Caco-2 (cell line): Measurements from ENCODE around the gene CASQ2. TPM values are rescaled to one million over a fixed set of nuclear protein-coding genes. Genes with fewer than 3 reads are reported as not detected.
A peak's percentile ranks its signal among the peaks of the same experiment; 100 is the strongest.

Experiments used
- BruUV-seq: library from RNA; stranded (reverse); fragments of 400-500 nt; replicated peaks from 2 replicates; lab custom pipeline; 2021; lab: Mats Ljungman, UMichigan
- CTCF ChIA-PET: fragments of 300-600 bp; sonication (Branson Sonifier 250); formaldehyde crosslinking; loops from one replicate; lab custom pipeline; 2022; ENCODE audit warnings: antibody characterized with exemption; lab: Charles Lee
- POLR2A ChIA-PET: fragments of 300-600 bp; sonication (Branson Sonifier 250); formaldehyde crosslinking; loops from one replicate; lab custom pipeline; 2022; ENCODE audit warnings: antibody characterized with exemption; lab: Charles Lee
- DNase-seq, 2 experiments: peaks; one replicate each; pipeline versions ENCODE4 v3.0.0 to v3.0.0-alpha.2; 2020 to 2022
- H3K27me3 ChIP-seq: replicated peaks from 2 replicates; pipeline ENCODE4 v1.6.0; 2011; ENCODE audit warnings: low read length; ENCODE audit not compliant: control insufficient read depth, insufficient read depth
- H3K36me3 ChIP-seq: 2 replicates; pipeline ENCODE4 v1.5.1; 2011; ENCODE audit warnings: low read length; ENCODE audit not compliant: control insufficient read depth, insufficient read depth
- H3K4me1 ChIP-seq: fragments of 250-450 bp; sonication (Bioruptor Pico); 2 replicates; pipeline ENCODE4 v1.5.1; 2020; ENCODE audit warnings: mild to moderate bottlenecking
- H3K4me3 ChIP-seq: 2 replicates; pipeline ENCODE4 v1.5.1; 2011; ENCODE audit warnings: low read depth, mild to moderate bottlenecking, control low read depth, low read length
- H3K9me3 ChIP-seq: fragments of 250-450 bp; sonication (Bioruptor Pico); 2 replicates; pipeline ENCODE4 v1.5.1; 2020; ENCODE audit warnings: mild to moderate bottlenecking, moderate library complexity
- H3K27ac Mint-ChIP-seq: one replicate; pipeline ENCODE4 v1.8.0; 2022; ENCODE audit warnings: mixed read lengths; ENCODE audit not compliant: unreplicated experiment
- H3K27me3 Mint-ChIP-seq: one replicate; pipeline ENCODE4 v1.8.0; 2022; ENCODE audit warnings: mixed read lengths; ENCODE audit not compliant: insufficient read depth, unreplicated experiment
- H3K36me3 Mint-ChIP-seq: one replicate; pipeline ENCODE4 v1.8.0; 2022; ENCODE audit warnings: mild to moderate bottlenecking, mixed read lengths; ENCODE audit not compliant: insufficient read depth, unreplicated experiment
- H3K4me1 Mint-ChIP-seq: one replicate; pipeline ENCODE4 v1.8.0; 2022; ENCODE audit warnings: low read depth, mixed read lengths; ENCODE audit not compliant: unreplicated experiment
- H3K4me3 Mint-ChIP-seq: one replicate; pipeline ENCODE4 v1.8.0; 2022; ENCODE audit warnings: mild to moderate bottlenecking, moderate library complexity, mixed read lengths; ENCODE audit not compliant: unreplicated experiment
- H3K9me3 Mint-ChIP-seq: one replicate; pipeline ENCODE4 v1.8.0; 2022; ENCODE audit warnings: mixed read lengths; ENCODE audit not compliant: unreplicated experiment
- CTCF ChIP-seq, 2 experiments: fragments of 200-600 bp in 1 of 2; IDR thresholded peaks; 1 replicate in 1 of 2; 2 replicates in 1 of 2; pipeline versions ENCODE4 v1.5.1 to v1.8.0; 2011 to 2022; ENCODE audit warnings: antibody characterized with exemption in 1 of 2, control low read depth in 1 of 2, inconsistent platforms in 1 of 2, low read depth in 1 of 2, low read length in 1 of 2, mild to moderate bottlenecking in 1 of 2, moderate library complexity in 1 of 2; ENCODE audit not compliant: insufficient read depth in 1 of 2, severe bottlenecking in 1 of 2, unreplicated experiment in 1 of 2
- intact Hi-C: fragments of 100-400 bp; cut with micrococcal nuclease; formaldehyde crosslinking; loops from one replicate; pipeline ENCODE4 v1.10.0; 2022; ENCODE audit not compliant: unreplicated experiment
- total RNA-seq: library from RNA; stranded (reverse); gene quantifications from 2 replicates; pipeline ENCODE4 v1.2.3, GENCODE V29; 2022

Gene CASQ2
- total RNA-seq, 1 experiment from 2014 or later, result 0.18 TPM

GRCh38 chr1:115813727-115814126, 45.2 kb upstream of the CASQ2 start:
- CTCF ChIA-PET, result no interaction called here
- TF ChIP-seq CTCF (IDR thresholded peaks at IDR 0.05; ENCODE audit: insufficient read depth in 1 of 2, low read depth in 1 of 2, low read length in 1 of 2, severe bottlenecking in 1 of 2, unreplicated experiment in 1 of 2), result no peak
- H3K4me3 ChIP-seq, result no peak overlapping the region
- POLR2A ChIA-PET, result no interaction called here
- Mint-ChIP-seq H3K9me3 (no peaks in the 10 kb centered on the region), H3K36me3 (no peaks in the 10 kb centered on the region), H3K4me1 (no peaks in the 10 kb centered on the region), H3K4me3 (no peak overlapping the region), H3K27me3 (no peaks in the 10 kb centered on the region), H3K27ac (no peak overlapping the region)
- H3K9me3 ChIP-seq, result no peaks in the 10 kb centered on the region
- H3K36me3 ChIP-seq, result no peaks in the 10 kb centered on the region
- no peak for DNase-seq
- intact Hi-C loops, result no loop called here
- peaks cover 20% of the 10 kb centered on the region for H3K4me1 ChIP-seq
- no peaks in the 10 kb centered on the region for H3K27me3 ChIP-seq
- BruUV-seq, result no TSS peak

- TF ChIP-seq CTCF (IDR thresholded peaks at IDR 0.05; ENCODE audit: insufficient read depth in 1 of 2, low read depth in 1 of 2, low read length in 1 of 2, severe bottlenecking in 1 of 2, unreplicated experiment in 1 of 2), result no peak
- ChIA-PET CTCF (interaction anchor here (2.0 kb wide), 1 partner anchor 170 kb away, joined by 8 read pairs; no protein-coding TSS in a partner anchor), POLR2A (no interaction called here)
- Histone ChIP-seq H3K27me3 (no peaks in the 10 kb centered on the region), H3K4me3 (no peak overlapping the region), H3K4me1 (peaks cover 20% of the 10 kb centered on the region), H3K36me3 (no peaks in the 10 kb centered on the region), H3K9me3 (no peaks in the 10 kb centered on the region)
- no peaks in the 10 kb centered on the region for H3K36me3 Mint-ChIP-seq
- intact Hi-C loops, result no loop called here
- peaks cover 2% of the 10 kb centered on the region for H3K27me3 Mint-ChIP-seq
- DNase-seq, result peak; percentile 54 to 72
- BruUV-seq, result no TSS peak
- H3K4me3 Mint-ChIP-seq, result no peak overlapping the region
- no peaks in the 10 kb centered on the region for H3K4me1 Mint-ChIP-seq
- no peaks in the 10 kb centered on the region for H3K9me3 Mint-ChIP-seq
- H3K27ac Mint-ChIP-seq, result no peak overlapping the region
These were observed 42.8 kb upstream of the CASQ2 start for GRCh38 chr1:115811140-115811828.

- Histone ChIP-seq H3K4me1 (peaks cover 20% of the 10 kb centered on the region), H3K27me3 (no peaks in the 10 kb centered on the region), H3K4me3 (no peak overlapping the region), H3K9me3 (no peaks in the 10 kb centered on the region), H3K36me3 (no peaks in the 10 kb centered on the region)
- H3K27ac Mint-ChIP-seq, result no peak overlapping the region
- H3K9me3 Mint-ChIP-seq, result no peaks in the 10 kb centered on the region
- H3K4me3 Mint-ChIP-seq, result no peak overlapping the region
- no TSS peak for BruUV-seq
- DNase-seq, result no peak
- POLR2A ChIA-PET, result no interaction called here
- H3K4me1 Mint-ChIP-seq, result no peaks in the 10 kb centered on the region
- intact Hi-C loops, result no loop called here
- peaks cover 2% of the 10 kb centered on the region for H3K27me3 Mint-ChIP-seq
- CTCF ChIA-PET, result interaction anchor here (2.0 kb wide), 1 partner anchor 171 kb away, joined by 8 read pairs; no protein-coding TSS in a partner anchor
- H3K36me3 Mint-ChIP-seq, result no peaks in the 10 kb centered on the region
- no peak for TF ChIP-seq CTCF (IDR thresholded peaks at IDR 0.05; ENCODE audit: insufficient read depth in 1 of 2, low read depth in 1 of 2, low read length in 1 of 2, severe bottlenecking in 1 of 2, unreplicated experiment in 1 of 2)
These were observed 42.1 kb upstream of the CASQ2 start for GRCh38 chr1:115810609-115811008.
